ENCODE data around the gene PLEKHH2.
A peak's percentile ranks its signal among the peaks of the same experiment; 100 is the strongest.
"Not testable (repeated sequence)": the region's sequence is repeated elsewhere in the genome, so short reads cannot be mapped to it uniquely, and the experiment has no call there.

Gene PLEKHH2

DNA sequence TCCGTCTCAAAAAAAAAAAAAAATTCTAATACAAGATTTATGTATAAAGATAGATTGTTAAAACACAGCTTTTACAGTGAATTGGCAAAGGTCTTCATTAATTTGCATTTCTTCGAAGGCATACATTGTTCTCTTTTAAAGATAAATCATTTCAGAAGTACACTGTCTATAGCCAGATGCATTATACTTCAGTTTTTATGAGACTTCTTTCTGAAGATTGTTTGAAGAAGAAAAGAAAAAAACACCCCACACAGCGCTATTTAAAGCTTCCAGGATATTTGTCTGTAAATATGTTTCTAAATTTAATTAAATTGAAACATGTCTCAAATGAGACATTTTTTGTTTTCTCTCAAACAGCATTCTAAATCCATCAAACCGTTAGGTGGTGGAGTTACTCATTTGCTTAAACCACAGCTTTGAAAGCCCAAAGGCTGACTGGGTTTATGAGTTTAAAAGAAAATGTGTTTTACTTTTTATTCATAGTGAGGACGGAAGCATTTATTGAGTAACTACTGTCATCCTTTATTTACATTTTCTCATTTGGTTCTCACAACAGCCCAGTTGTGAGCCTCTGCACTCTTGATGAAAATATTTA lies 81.6 kb downstream of the PLEKHH2 start:
- DNase-seq = no peak

DNA sequence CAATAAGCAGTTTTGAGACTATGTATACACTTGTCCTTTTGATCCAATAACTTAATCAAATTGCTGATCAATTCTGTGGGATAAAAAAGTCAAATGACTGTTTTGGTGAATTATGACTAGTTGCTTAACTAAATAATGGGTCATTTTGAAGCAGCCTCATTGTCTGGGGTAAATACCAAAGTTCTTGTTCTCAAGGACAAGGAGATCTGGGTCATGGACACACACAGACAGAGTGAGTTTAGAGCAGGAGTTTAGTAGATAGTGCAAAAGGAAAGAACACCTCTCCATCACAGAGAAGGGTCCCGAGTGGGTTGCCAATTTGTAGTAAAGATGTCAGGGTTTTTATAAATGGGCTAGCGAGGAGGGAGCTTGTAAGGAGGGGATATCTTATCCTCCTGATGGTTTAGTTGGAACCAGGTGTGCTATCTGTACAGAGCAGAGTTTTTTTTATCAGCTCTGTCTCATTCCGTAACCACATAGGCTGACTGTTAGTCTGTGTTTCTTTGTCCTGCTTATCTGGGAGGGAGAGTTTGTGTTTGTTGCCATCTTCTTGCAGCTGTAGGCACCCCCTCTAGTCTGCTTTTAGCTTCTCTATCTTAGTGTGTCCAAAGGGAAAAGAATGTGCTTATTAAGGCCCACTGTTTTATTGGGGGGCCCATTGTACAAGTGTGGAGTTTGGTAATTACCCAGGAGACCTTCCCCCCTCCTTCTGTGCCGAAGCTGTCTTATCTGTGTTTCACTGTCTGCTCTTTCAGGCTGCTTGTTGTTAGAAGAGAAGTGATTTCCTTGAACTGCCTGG lies 87.9 kb downstream of the PLEKHH2 start:
- DNase-seq = no peak

DNA sequence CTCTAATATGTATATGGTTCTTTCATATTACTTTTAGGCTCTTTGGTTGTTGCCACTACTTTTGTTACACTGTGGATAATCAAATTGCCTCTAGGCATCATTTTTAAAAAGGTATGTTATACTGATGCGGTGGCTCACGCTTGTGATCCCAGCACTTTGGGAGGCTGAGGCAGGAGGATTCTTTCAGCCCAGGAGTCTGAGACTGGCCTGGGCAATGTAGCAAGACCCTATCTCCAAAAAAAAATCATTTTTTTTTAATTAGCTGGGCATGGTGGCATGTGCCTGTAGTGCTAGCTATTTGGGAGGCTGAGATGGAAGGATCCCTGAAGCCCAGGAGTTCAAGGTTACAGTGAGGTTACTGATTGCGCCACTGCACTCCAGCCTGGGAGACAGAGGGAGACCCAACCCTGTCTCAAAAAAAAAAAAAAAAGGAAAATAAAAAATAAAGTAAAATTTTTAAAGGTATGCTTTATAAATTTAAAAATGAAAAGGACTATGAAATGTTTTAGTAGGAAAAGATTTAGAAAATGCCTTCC lies 88.7 kb downstream of the PLEKHH2 start:
- no peak for DNase-seq

DNA sequence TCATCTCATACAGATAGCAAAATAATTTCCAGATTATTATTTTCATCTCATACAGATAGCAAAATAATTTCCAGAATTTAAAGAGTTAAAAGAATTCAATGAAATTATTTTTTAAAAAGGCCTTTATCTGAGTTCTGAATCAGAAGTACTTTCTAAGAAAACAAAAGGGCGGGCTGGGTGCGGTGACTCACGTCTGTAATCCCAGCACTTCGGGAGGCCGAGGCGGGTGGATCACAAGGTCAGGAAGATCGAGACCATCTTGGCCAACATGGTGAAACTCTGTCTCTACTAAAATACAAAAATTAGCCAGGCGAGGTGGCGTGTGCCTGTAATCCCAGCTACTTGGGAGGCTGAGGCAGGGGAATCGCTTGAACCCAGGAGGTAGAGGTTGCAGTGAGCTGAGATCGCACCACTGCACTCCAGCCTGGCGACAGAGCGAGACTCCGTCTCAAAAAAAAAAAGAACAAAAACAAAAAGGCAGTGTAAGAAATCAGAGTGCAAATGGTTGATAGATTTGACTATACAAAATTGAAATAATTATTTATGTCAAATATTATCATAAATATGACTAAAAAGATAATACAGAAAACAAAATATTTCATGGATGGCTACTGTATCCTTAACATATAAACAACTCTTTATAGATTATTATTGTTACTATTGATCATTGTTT lies 90.0 kb downstream of the PLEKHH2 start:
- not testable (repeated sequence) for DNase-seq

DNA sequence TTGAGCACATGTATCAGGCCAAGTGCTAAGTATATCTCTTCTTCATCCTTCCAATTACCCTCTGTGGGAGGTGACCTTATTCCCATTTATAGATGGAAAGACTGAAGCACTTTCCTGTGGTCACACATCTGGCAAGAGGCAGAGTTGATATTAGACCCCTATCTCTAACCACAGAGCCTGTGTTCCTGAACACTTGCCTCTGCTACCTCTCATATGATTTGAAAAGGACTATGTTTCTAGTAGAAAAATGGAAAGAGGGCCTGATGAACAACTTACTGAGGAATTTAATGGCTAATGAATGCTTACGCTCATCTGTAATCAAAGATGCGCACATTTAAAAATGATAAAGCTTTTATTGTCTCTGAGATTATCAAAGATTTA lies 90.6 kb downstream of the PLEKHH2 start:
- DNase-seq = no peak

DNA sequence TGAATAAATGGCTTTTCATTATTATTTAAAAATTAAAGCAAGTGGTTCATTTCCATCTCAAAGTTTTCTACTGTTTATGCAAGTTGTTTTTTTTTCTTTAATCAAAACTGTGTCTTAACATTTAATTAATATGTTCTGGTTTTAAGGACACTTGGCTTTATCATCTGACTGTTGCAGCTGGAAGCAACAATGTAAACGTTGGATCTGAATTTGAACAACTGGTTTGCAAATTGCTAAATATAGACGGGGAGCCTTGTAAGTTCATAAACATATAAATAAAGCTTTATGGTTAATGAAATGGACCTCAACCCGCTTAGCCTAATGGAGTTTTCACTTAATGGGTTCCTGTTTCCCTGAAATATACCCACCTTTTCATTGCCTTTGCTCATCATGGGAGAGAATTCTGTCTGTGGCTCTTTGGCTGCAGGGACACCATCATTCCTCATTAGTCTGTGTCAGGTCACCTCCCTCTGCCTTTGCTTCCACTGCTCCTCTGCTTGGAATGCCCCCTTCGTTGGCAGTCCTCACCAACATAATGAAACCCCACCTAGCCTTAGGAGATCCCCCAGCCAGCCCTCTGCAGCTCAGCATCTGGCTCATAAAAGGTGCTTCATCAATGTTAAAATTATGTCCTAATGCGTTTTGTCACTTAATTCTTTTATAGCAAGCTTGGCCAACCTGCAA lies 92.6 kb downstream of the PLEKHH2 start:
- no peak for DNase-seq

DNA sequence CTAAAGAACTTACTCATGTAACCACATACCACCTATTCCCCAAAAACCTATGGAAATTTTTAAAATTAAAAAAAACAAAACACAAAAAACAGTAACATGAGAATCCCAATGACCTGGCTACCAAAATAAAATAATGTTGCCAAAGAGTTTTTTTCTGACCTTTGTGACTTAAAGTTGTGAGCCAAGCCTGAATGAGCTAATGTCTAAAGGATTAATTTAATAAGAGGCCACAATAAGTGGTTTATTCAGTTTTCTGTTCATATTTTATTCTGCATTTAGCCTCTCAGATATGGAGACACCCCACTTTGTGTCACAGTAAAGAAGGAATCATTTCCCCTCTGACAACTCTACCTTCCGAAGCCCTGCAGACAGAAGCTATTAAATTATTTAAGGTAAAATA lies 94.2 kb downstream of the PLEKHH2 start:
- no peak for DNase-seq

DNA sequence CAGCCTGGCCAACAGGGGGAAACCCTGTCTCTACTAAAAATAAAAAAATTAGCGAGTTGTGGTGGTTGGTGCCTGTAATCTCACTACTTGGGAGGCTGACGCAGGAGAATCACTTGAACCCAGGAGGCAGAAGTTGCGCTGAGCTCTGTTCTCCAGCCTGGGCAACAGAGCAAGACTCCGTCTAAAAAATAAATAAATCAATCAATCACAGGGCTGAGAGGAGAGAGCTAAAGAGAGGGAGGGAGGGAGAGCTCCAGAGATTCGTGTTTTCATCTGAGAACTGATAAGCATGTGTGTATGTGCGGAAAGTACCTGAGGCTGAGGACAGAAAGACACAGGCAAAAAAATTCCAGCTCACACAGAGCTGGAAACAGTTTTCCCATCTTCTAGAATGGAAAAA lies 99.6 kb downstream of the PLEKHH2 start:
- no peak for DNase-seq

DNA sequence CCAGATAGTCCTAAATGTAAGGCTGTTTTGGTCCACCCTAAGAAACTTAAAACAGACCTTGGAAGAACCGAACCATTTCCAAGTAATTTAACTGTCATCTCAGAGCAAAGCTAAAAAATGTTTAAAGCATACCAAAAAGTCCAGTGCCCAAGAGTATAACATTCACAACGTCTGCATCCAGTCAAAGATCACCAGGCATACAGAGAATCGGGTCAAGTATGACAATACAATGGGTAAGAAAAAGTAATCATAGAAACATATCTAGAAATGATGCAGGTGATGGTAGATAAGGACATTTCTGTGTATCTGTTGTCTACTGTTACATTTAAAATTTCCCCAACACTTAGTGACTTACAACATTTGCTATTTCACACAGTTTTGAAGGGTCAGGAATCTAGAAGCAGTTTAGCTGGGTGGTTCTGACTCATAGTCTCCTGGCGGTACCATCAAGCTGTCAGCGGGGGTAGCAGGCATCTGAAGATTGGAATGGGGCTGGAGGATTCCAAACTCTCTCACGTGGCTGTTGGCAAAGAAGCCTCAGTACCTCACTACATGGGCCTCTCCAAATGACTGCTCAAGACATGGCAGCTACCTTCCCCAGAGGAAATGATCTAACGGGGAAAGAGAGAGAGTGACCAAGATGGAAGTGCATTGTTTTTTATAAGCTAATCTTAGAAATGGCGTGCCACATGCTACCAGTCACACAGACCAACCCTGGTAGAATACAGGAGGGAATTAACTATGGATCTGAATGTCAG lies 100.2 kb downstream of the PLEKHH2 start:
- DNase-seq = peak; percentile 13

DNA sequence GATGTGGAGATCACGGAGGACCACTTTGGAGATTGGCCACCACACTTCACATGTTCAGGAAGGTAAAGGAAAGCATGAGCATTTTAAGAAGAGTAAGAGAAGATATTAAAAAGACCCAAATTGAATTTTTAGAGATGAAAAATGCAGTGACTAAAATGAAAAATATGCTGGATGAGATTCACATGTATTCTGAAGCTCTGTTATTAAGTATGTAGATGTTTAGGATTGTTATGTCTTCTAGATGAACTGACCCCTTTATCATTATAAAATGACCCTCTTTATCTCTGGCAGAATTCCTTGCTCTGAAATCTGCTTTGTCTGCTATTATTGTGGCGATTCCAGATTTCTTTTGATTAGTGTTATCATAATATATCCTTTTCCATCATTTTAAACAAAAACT lies 100.8 kb downstream of the PLEKHH2 start:
- no peak for DNase-seq

DNA sequence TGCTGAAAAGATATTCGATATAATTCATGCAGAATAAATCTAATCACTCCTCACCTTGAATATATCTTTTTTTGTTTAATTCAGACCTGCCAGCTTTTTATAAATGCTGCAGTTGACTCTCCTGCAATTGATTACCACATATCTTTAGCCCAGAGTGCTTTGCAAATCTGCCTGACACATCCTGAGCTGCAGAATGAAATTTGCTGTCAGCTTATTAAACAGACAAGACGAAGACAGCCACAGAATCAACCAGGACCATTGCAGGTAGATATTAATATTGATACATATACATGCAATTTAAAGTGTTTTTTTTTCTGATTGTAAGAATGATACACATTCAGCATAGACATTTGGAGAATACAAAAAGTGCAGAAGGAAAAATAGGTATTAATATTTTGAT lies 101.2 kb downstream of the PLEKHH2 start:
- DNase-seq = no peak

DNA sequence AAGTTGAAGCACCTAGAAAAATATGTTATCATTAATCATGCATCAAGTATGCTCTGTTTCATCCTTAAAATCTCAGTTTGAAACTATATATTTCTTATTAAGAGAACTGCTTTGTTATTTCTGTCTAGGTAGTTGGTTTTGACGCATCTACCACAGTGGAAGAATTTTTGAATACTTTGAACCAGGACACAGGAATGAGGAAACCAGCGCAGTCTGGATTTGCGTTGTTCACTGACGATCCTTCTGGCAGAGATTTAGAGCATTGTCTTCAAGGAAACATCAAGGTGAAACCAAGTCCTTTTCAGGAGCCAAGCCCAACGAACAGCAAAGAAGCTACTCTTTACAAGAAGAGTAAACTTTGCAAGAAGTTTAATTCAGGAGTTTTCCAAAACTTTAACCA lies 106.6 kb downstream of the PLEKHH2 start:
- no peak for DNase-seq

DNA sequence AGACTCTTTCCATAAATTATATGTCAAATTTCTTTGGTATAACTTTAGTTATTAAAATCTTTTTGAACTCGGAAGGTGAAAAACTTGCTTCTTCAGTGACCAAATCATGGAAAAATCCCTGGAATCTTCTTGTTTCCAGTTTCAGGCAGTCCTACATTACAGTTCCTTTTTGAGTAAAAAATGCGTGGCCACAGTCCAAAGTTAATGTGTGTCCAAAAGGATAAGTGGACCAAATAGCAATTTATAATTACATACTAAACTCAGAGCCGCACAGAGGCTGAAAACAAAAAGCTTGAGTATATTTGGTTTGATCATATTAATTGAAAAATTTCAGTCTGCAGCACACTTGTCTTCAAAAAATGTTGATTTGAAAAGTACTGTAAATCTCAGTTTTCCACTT lies 108.4 kb downstream of the PLEKHH2 start:
- peak; percentile 20 for DNase-seq

DNA sequence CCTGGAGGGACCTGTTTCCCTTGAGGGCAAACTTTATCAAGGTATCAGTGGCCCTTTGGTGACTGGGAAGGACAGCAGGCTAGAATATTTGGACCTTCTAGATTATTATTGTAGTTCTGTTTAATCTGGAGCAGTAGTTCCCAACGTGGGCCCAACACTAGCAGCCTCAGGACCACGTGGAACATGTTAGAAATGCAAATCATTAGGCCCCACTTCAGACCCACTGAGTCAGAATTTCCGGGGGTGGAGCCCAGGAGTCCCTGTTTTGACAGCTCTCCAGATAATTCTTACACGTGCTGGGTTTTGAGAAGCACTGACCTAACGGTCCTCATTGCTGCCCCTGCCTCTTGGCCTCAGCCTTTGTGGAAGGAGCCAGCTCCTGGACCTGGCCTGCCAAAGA lies 111.3 kb downstream of the PLEKHH2 start:
- DNase-seq = no peak

DNA sequence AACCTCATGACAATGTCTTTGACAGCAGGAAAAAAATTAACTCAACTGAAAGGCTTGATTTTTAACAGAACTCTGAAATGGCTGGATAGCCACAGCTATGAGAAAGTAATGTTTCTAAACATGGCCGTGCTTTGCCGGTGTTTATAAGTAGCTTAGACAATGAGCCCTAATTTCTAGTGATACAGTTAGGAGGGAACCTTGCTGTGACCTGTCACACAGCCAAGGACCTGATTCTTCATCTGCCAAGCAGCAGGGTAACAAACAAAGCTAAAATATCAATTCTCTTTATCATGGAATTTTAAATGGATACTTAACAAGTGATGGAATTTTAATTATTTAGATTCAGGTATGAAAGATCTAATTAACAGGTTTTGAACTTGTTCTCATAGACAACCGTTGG lies 112.5 kb downstream of the PLEKHH2 start:
- DNase-seq = no peak

DNA sequence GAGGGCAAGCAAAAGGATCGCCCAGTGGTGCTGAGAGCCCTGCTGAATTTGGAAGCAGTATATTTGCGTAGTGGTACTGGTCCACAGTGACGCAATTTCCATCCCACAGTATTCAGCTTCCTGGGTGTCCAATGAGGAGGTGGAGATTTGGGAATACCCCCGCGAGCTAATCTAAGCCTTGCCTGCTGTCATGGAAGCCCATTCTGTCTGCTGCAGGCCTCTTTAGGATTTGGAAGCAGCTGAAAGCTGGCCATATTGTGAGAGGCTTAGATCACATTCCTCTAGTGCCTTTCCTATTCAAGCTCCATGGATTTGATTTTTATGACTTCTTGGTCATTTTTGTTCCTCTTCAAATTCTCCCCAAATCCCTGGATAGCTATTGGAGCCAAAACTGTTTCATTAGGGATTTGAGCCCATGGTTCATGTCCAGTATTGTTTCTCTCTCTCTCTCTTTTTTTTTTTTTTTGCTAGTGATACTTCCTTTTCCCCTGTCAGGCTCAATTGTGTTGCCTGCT lies 114.5 kb downstream of the PLEKHH2 start:
- DNase-seq = no peak

DNA sequence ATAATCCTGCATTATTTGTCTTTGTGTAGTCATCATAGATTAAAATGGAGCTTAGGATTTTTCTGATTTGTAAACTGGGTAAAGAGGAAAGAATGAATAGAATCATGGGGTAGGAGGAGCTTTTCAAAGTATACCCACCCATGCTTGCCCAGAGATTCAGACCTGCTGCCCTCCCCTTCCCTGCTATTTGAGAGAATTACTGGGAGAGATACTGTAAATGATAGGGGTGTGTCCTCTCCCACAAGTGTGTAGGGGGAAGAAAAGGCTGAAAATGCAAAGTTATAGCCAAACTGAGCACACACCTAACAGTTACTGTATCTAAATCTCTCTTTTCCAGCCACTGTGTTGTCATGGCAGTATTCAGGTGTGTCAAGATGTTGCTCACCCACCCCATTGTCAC lies 115.2 kb downstream of the PLEKHH2 start:
- DNase-seq = no peak

DNA sequence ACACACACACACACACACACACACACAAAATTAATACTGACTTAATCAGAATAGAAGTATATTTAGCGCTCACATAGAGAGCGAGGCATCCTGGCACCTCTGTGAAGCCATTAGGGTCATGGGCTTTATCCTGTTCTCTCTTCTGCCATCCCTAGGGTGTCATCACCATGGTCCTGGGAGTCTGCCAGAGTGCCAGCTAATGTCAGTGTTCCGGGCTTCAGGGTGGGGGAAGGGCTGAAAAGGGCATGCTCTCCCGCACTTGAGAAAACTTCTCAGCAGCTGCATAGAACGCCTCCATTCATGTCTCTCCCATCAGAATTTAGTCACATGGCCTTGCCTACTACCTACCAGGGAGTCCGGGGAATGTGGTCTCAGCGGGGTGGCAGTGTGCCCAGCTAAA lies 117.1 kb downstream of the PLEKHH2 start:
- no peak for DNase-seq

DNA sequence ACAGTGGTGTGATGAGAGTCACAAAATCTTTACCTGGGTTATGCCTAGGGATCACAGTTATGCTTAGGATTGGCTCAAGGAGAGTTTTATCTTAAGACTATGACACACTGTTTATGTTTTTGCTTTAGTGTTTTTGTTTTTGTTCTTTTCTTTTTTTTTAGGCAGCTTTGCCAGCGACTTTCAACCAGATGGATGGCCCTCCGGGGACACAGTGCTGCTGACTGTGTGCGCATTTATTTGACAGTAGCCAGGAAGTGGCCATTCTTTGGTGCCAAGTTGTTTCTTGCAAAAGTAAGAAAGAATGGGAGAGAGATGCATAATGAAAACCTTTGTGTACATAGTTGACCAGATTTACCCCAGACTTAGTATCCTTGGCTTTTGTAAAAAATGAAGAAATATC lies 121.7 kb downstream of the PLEKHH2 start:
- DNase-seq = no peak

DNA sequence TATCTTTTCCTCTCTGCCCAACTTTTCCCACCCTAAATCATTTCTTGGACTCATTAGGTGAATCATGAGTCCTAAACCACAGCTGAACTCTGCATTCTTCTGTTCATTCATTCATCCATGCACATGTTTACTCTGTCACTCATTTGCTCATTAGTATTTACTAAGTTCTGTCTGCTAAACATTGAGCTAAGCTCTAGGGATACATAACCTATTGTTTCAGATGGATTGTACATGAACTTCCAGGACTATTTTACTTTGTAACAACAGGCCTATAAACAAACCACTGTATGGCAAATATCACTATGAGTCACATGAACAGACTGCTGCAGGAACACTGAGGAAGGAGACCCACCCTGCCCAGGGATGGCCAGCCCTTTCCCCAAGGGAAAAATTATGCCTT lies 122.1 kb downstream of the PLEKHH2 start:
- DNase-seq = no peak

DNA sequence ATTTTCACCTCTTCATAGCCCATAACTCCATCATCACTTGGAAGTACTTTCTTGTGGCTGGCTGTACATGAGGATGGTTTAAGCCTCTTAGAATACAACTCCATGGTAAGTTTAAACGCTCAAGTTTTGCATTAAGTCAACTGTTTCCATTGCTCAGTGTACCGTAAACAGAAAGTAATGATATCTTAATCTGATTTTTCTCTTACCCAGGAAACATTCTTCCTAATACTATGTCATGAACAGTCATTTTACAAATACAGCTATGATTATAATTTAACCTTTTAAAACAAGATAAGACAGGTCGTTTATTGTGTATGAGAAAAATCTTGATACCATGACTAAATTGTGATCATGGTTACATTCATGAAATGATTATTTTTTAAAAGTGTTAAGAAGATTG lies 125.2 kb downstream of the PLEKHH2 start:
- DNase-seq = no peak

DNA sequence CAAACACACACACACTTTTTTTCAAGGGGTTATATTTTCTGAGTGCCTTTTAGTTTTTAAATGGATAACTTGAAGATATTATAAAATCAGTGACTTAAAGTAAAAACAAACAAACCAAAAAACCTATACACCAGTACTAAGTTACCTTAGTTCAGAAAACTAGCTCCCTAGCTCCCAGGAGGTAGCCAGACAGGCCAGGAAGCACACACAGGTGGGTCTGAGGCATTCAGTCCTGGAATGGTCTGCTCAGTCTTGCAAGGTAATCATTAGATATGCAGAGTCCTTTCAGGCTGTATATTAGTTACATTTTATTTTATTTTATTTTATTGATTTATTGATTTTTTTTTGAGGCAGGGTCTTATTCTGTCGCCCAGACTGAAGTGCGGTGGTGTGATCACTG lies 126.0 kb downstream of the PLEKHH2 start:
- DNase-seq = no peak

Data from amniotic stem cell (primary cell).